ENCODE results near the gene ZNF385D.

DNA sequence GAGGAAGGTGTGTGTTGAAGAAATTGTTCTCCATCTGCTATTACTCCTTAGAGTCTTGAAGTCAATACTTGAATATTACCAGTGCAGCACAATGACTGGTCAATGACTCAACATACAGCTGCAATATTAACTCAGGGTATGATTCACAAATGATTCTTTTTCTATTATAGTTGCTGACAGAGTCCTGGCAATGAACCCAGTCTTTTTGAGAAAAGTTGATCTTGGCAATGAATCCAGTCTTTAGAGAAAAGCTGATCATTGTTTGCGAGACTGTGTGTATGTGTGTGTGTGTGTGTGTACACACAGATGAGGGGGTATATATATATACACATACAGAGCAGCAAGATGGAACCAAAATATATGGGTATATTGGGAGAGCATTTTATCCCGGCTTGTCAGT, 315.1 kb downstream of the ZNF385D start:
- no peak for TF ChIP-seq POLR2A (IDR thresholded peaks at IDR 0.05)
- TF ChIP-seq, protein P1, sequence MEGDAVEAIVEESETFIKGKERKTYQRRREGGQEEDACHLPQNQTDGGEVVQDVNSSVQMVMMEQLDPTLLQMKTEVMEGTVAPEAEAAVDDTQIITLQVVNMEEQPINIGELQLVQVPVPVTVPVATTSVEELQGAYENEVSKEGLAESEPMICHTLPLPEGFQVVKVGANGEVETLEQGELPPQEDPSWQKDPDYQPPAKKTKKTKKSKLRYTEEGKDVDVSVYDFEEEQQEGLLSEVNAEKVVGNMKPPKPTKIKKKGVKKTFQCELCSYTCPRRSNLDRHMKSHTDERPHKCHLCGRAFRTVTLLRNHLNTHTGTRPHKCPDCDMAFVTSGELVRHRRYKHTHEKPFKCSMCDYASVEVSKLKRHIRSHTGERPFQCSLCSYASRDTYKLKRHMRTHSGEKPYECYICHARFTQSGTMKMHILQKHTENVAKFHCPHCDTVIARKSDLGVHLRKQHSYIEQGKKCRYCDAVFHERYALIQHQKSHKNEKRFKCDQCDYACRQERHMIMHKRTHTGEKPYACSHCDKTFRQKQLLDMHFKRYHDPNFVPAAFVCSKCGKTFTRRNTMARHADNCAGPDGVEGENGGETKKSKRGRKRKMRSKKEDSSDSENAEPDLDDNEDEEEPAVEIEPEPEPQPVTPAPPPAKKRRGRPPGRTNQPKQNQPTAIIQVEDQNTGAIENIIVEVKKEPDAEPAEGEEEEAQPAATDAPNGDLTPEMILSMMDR (IDR thresholded peaks at IDR 0.05): no peak
